Activated B cell treated with CpG ODN at 0.5 μM for 24 hours (primary cell): ENCODE measurements around the gene AVL9. TPM values are rescaled to one million over a fixed set of nuclear protein-coding genes. Genes with fewer than 3 reads are reported as not detected.

Experiments used
- ATAC-seq: fragments of 200-7000 bp; cut with Tn5 transposase; one replicate; pipeline ENCODE4 v1.10.0; 2021; ENCODE audit warnings: low read depth, mild to moderate bottlenecking, moderate library complexity
- CTCF ChIA-PET: fragments of 350-600 bp; sonication (Branson Sonifier 250); formaldehyde crosslinking; loops from one replicate; lab custom pipeline; 2021; ENCODE audit warnings: antibody characterized with exemption; lab: Charles Lee
- POLR2A ChIA-PET: fragments of 350-600 bp; sonication (Branson Sonifier 250); formaldehyde crosslinking; loops from one replicate; lab custom pipeline; 2021; ENCODE audit warnings: antibody characterized with exemption; lab: Charles Lee
- DNase-seq: peaks from one replicate; pipeline ENCODE4 v3.0.0; 2022
- H3K27ac Mint-ChIP-seq: one replicate; pipeline ENCODE4 v1.8.0; 2020; ENCODE audit warnings: mixed read lengths
- H3K27me3 Mint-ChIP-seq: one replicate; pipeline ENCODE4 v1.8.0; 2021; ENCODE audit warnings: mixed read lengths
- H3K36me3 Mint-ChIP-seq: one replicate; pipeline ENCODE4 v1.8.0; 2021; ENCODE audit warnings: low read depth, mixed read lengths
- H3K4me1 Mint-ChIP-seq: one replicate; pipeline ENCODE4 v1.8.0; 2021; ENCODE audit warnings: mixed read lengths
- H3K4me3 Mint-ChIP-seq: one replicate; pipeline ENCODE4 v1.8.0; 2020; ENCODE audit warnings: mild to moderate bottlenecking, mixed read lengths
- H3K9me3 Mint-ChIP-seq: one replicate; pipeline ENCODE4 v1.8.0; 2020; ENCODE audit warnings: mixed read lengths
- intact Hi-C: fragments of 100-400 bp; cut with micrococcal nuclease; formaldehyde crosslinking; loops from one replicate; pipeline ENCODE4 v1.15.1; 2024
- total RNA-seq: library from RNA; stranded (reverse); gene quantifications from 2 replicates; pipeline ENCODE4 v1.2.3, GENCODE V29; 2022
- TF ChIP-seq, protein P1 (sequence below): fragments of 200-600 bp; IDR thresholded peaks from one replicate; pipeline ENCODE4 v1.8.0; 2022; ENCODE audit warnings: antibody characterized with exemption, mild to moderate bottlenecking

Gene AVL9
- total RNA-seq, 1 donor from 2014 or later = 52.5 TPM

DNA sequence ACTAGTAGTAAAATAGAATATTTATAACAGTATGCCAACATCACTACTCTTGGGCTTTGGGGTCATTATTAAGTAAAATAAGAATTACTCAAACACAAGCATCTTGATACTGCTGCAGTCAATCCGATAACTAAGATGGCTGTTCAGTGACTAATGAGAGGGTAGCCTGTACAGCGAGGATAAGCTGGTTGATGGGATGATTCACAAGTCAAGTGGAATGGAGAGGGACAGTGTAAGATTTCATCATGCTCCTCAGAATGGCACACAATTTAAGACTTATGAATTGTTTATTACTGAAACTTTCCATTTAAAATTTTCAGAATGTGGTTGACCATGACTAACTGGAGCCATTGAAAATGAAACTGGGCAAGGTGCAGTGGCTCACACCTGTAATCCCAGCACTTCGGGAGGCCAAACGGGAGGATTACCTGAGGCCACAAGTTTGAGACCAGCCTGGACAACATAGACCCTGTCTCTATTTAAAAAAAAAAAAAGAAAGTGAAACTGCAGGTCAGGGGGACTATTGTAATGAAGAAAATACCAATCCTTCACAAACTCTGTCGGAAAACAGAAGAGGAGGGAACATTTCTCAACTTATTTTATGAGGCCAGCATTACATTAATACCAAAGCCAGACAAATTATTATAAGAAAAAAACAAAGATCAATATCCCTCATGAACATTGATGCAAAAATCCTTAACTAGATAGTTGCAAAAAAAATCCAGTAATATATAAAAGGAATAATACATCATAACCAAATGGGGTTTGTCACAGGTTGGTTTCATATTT, 11.2 kb downstream of the AVL9 start:
- peaks cover 29% of the 10 kb centered on the region for H3K36me3 Mint-ChIP-seq
- H3K27me3 Mint-ChIP-seq = no peaks in the 10 kb centered on the region
- ATAC-seq (no peak), DNase-seq (no peak)
- intact Hi-C loops = no loop called here
- peaks cover 47% of the 10 kb centered on the region for H3K4me1 Mint-ChIP-seq
- H3K27ac Mint-ChIP-seq = peak overlapping the region; percentile 66
- CTCF ChIA-PET = no interaction called here
- POLR2A ChIA-PET = interaction anchor here (0.8 kb wide), 1 partner anchor 10 kb away, joined by 3 read pairs; no protein-coding TSS in a partner anchor
- no peaks in the 10 kb centered on the region for H3K9me3 Mint-ChIP-seq
- TF ChIP-seq, protein P1, sequence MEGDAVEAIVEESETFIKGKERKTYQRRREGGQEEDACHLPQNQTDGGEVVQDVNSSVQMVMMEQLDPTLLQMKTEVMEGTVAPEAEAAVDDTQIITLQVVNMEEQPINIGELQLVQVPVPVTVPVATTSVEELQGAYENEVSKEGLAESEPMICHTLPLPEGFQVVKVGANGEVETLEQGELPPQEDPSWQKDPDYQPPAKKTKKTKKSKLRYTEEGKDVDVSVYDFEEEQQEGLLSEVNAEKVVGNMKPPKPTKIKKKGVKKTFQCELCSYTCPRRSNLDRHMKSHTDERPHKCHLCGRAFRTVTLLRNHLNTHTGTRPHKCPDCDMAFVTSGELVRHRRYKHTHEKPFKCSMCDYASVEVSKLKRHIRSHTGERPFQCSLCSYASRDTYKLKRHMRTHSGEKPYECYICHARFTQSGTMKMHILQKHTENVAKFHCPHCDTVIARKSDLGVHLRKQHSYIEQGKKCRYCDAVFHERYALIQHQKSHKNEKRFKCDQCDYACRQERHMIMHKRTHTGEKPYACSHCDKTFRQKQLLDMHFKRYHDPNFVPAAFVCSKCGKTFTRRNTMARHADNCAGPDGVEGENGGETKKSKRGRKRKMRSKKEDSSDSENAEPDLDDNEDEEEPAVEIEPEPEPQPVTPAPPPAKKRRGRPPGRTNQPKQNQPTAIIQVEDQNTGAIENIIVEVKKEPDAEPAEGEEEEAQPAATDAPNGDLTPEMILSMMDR = no peak
- no peak overlapping the region for H3K4me3 Mint-ChIP-seq

DNA sequence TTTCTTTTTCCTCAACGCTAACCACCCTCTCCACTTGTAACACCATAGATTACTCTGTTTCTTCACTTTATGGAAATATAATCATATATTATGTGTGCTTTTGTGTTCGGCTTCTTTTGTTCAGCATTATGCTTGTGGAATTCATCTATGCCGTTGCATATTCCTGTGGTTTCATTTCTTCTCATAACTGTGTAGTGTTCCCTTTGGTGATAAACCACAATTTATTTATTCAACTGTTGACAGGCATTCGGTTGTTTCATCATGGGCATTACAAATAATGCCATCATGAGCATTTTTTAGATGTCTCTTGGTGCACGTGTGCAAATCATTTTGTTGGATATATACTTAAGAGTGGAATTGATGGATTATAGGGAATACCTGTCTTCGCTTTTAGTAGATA, 12.1 kb downstream of the AVL9 start:
- intact Hi-C loops = no loop called here
- peaks cover 29% of the 10 kb centered on the region for H3K36me3 Mint-ChIP-seq
- TF ChIP-seq, protein P1 = no peak
- ChIA-PET POLR2A (no interaction called here), CTCF (no interaction called here)
- H3K4me1 Mint-ChIP-seq = peaks cover 49% of the 10 kb centered on the region
- no peak overlapping the region for H3K27ac Mint-ChIP-seq
- H3K4me3 Mint-ChIP-seq = no peak overlapping the region
- no peaks in the 10 kb centered on the region for H3K9me3 Mint-ChIP-seq
- no peak for DNase-seq
- no peak for ATAC-seq
- no peaks in the 10 kb centered on the region for H3K27me3 Mint-ChIP-seq

DNA sequence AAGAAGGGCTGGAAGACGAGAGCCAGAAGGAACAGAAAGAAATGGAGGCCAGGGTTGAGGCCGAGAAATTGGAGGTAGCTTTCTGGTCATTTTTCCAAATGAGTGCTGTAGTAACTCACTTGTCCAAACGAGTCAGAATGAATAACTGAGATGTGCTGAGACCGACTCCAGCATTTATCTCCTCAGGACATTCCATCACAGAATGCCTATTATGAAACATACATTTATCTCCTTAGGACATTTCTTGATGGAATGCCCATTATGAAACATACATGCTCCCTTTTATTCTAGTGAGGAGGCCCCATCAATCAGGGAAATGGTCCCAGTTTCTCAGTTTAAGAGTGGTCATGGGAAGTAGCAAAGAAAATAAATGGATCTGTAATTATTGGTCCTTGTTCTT, 16.5 kb downstream of the AVL9 start:
- H3K4me1 Mint-ChIP-seq = peaks cover 69% of the 10 kb centered on the region
- H3K36me3 Mint-ChIP-seq = peaks cover 50% of the 10 kb centered on the region
- no peak overlapping the region for H3K4me3 Mint-ChIP-seq
- ATAC-seq = no peak
- TF ChIP-seq, protein P1 = no peak
- no peaks in the 10 kb centered on the region for H3K9me3 Mint-ChIP-seq
- intact Hi-C loops = no loop called here
- CTCF ChIA-PET = no interaction called here
- DNase-seq = no peak
- no peaks in the 10 kb centered on the region for H3K27me3 Mint-ChIP-seq
- H3K27ac Mint-ChIP-seq = no peak overlapping the region
- POLR2A ChIA-PET = no interaction called here

DNA sequence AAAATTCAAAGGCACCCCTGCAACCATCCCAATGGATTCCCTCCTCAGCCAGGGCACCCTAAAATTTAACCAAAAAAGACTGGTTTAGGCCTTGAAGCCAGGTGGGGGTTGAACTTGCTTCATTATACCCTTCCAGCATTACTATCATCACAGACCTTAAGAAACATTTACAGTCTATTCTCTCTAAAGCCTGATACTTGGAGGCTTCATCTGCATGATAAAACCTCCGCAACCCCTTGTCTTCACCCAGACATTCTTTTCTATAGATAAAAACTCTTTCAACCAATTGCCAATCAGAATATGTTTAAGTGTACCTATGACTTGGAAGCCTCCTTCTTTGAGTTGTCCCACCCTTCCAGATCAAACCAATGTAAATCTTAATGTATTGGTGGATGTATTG, 17.9 kb downstream of the AVL9 start:
- Mint-ChIP-seq H3K9me3 (peaks cover 3% of the 10 kb centered on the region), H3K36me3 (peaks cover 47% of the 10 kb centered on the region), H3K27ac (no peak overlapping the region), H3K4me3 (no peak overlapping the region), H3K27me3 (no peaks in the 10 kb centered on the region), H3K4me1 (peaks cover 60% of the 10 kb centered on the region)
- TF ChIP-seq, protein P1 = no peak
- DNase-seq = no peak
- CTCF ChIA-PET = no interaction called here
- intact Hi-C loops = no loop called here
- POLR2A ChIA-PET = no interaction called here
- ATAC-seq = no peak

DNA sequence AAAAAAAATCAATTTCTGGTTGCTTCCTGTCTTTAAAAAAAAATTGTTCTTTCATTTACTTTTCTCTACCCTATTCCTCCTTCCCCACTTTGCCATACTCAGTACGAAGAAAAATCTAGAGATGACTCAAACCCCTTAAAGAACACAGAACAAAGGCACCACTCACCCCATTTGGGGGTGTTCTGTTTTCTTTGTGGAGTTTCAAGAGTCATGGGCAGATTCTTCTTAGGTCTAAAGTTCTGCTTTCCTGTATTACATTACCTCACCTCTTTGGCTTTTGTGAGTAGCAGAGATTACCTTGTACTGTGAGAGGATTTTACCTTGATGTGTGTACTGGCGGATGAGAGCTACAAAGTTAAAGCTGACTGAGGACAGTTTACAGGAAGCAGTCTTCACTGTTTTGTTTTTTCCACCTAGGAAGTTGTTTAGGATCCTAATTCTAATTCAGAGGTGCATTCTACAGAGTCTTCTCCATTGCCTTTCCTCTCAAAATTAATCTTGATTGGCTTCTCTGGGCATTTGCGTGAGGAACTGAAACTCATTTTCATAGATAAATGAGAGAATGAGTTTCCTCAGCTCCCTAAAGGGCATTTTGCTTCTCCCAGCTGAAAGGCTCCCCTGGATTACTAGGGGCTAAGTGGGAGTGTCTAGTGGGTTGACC, 20.7 kb downstream of the AVL9 start:
- Mint-ChIP-seq H3K4me1 (peaks cover 58% of the 10 kb centered on the region), H3K9me3 (peaks cover 4% of the 10 kb centered on the region), H3K27ac (peak overlapping the region; percentile 65), H3K4me3 (peak overlapping the region; percentile 21), H3K27me3 (no peaks in the 10 kb centered on the region), H3K36me3 (peaks cover 52% of the 10 kb centered on the region)
- intact Hi-C loops = loop anchor here (2.0 kb wide), 1 partner anchor 21 kb away; the partner anchor contains the start of gene AVL9
- ATAC-seq = peak; percentile 34
- TF ChIP-seq, protein P1 = no peak
- ChIA-PET CTCF (no interaction called here), POLR2A (interaction anchor here (1.4 kb wide), 1 partner anchor 20 kb away, joined by 8 read pairs; the partner anchor contains the start of gene AVL9)
- DNase-seq = no peak
